ENCODE results near the gene RTN4R.
"Not testable (repeated sequence)": the region's sequence is repeated elsewhere in the genome, so short reads cannot be mapped to it uniquely, and the experiment has no call there.

Gene RTN4R

GRCh38 chr22:20286312-20286660 lies 18.2 kb upstream of the RTN4R start:
- H3K27ac ChIP-seq (ENCODE audit: low read depth, low read length); H3K4me3 ChIP-seq (ENCODE audit: low read depth in 1 of 2, low read length in 2 of 2); H3K27me3 ChIP-seq (ENCODE audit: control insufficient read depth in 1 of 2, insufficient read depth in 2 of 2, low read length in 2 of 2); H3K36me3 ChIP-seq (ENCODE audit: control insufficient read depth in 1 of 2, insufficient read depth in 2 of 2, low read length in 2 of 2); H3K9me3 ChIP-seq (ENCODE audit: control insufficient read depth in 1 of 2, low read length in 2 of 2); H3K4me1 ChIP-seq (ENCODE audit: control insufficient read depth in 1 of 2, insufficient read depth in 2 of 2, low read length in 2 of 2); H3K9ac ChIP-seq (ENCODE audit: low read depth in 1 of 2, low read length in 2 of 2): not testable (repeated sequence)

GRCh38 chr22:20285473-20286311 lies 17.6 kb upstream of the RTN4R start:
- not testable (repeated sequence) for H3K36me3 ChIP-seq (ENCODE audit: control insufficient read depth in 1 of 2, insufficient read depth in 2 of 2, low read length in 2 of 2); H3K4me3 ChIP-seq (ENCODE audit: low read depth in 1 of 2, low read length in 2 of 2); H3K4me1 ChIP-seq (ENCODE audit: control insufficient read depth in 1 of 2, insufficient read depth in 2 of 2, low read length in 2 of 2); H3K9me3 ChIP-seq (ENCODE audit: control insufficient read depth in 1 of 2, low read length in 2 of 2); H3K27me3 ChIP-seq (ENCODE audit: control insufficient read depth in 1 of 2, insufficient read depth in 2 of 2, low read length in 2 of 2); H3K27ac ChIP-seq (ENCODE audit: low read depth, low read length); H3K9ac ChIP-seq (ENCODE audit: low read depth in 1 of 2, low read length in 2 of 2)

GRCh38 chr22:20284471-20285086 lies 16.5 kb upstream of the RTN4R start:
- Histone ChIP-seq H3K27me3 (ENCODE audit: control insufficient read depth in 1 of 2, insufficient read depth in 2 of 2, low read length in 2 of 2) (no peaks in the 10 kb centered on the region), H3K9me3 (ENCODE audit: control insufficient read depth in 1 of 2, low read length in 2 of 2) (no peaks in the 10 kb centered on the region), H3K36me3 (ENCODE audit: control insufficient read depth in 1 of 2, insufficient read depth in 2 of 2, low read length in 2 of 2) (no peaks in the 10 kb centered on the region), H3K9ac (ENCODE audit: low read depth in 1 of 2, low read length in 2 of 2) (no peak overlapping the region), H3K4me1 (ENCODE audit: control insufficient read depth in 1 of 2, insufficient read depth in 2 of 2, low read length in 2 of 2) (no peaks in the 10 kb centered on the region), H3K27ac (ENCODE audit: low read depth, low read length) (no peak overlapping the region), H3K4me3 (ENCODE audit: low read depth in 1 of 2, low read length in 2 of 2) (no peak overlapping the region)

- H3K9me3 ChIP-seq (ENCODE audit: control insufficient read depth in 1 of 2, low read length in 2 of 2), result no peaks in the 10 kb centered on the region
Measured at GRCh38 chr22:20283674-20284066, 15.6 kb upstream of the RTN4R start.

GRCh38 chr22:20282901-20283673 lies 15.0 kb upstream of the RTN4R start:
- Histone ChIP-seq H3K27ac (ENCODE audit: low read depth, low read length) (no peak overlapping the region), H3K27me3 (ENCODE audit: control insufficient read depth in 1 of 2, insufficient read depth in 2 of 2, low read length in 2 of 2) (no peaks in the 10 kb centered on the region), H3K4me3 (ENCODE audit: low read depth in 1 of 2, low read length in 2 of 2) (no peak overlapping the region), H3K9me3 (ENCODE audit: control insufficient read depth in 1 of 2, low read length in 2 of 2) (no peaks in the 10 kb centered on the region), H3K9ac (ENCODE audit: low read depth in 1 of 2, low read length in 2 of 2) (no peak overlapping the region), H3K36me3 (ENCODE audit: control insufficient read depth in 1 of 2, insufficient read depth in 2 of 2, low read length in 2 of 2) (no peaks in the 10 kb centered on the region), H3K4me1 (ENCODE audit: control insufficient read depth in 1 of 2, insufficient read depth in 2 of 2, low read length in 2 of 2) (no peaks in the 10 kb centered on the region)

More at GRCh38 chr22:20283674-20284066, 15.6 kb upstream of the RTN4R start:
- no peaks in the 10 kb centered on the region for H3K4me1 ChIP-seq (ENCODE audit: control insufficient read depth in 1 of 2, insufficient read depth in 2 of 2, low read length in 2 of 2)
- H3K9ac ChIP-seq (ENCODE audit: low read depth in 1 of 2, low read length in 2 of 2), result no peak overlapping the region
- no peaks in the 10 kb centered on the region for H3K36me3 ChIP-seq (ENCODE audit: control insufficient read depth in 1 of 2, insufficient read depth in 2 of 2, low read length in 2 of 2)
- H3K27me3 ChIP-seq (ENCODE audit: control insufficient read depth in 1 of 2, insufficient read depth in 2 of 2, low read length in 2 of 2), result no peaks in the 10 kb centered on the region
- H3K27ac ChIP-seq (ENCODE audit: low read depth, low read length), result no peak overlapping the region
- H3K4me3 ChIP-seq (ENCODE audit: low read depth in 1 of 2, low read length in 2 of 2), result no peak overlapping the region

GRCh38 chr22:20281891-20282290 lies 13.8 kb upstream of the RTN4R start:
- H3K4me3 ChIP-seq (ENCODE audit: low read depth in 1 of 2, low read length in 2 of 2), result no peak overlapping the region
- no peaks in the 10 kb centered on the region for H3K9me3 ChIP-seq (ENCODE audit: control insufficient read depth in 1 of 2, low read length in 2 of 2)
- no peaks in the 10 kb centered on the region for H3K36me3 ChIP-seq (ENCODE audit: control insufficient read depth in 1 of 2, insufficient read depth in 2 of 2, low read length in 2 of 2)
- no peaks in the 10 kb centered on the region for H3K27me3 ChIP-seq (ENCODE audit: control insufficient read depth in 1 of 2, insufficient read depth in 2 of 2, low read length in 2 of 2)
- H3K9ac ChIP-seq (ENCODE audit: low read depth in 1 of 2, low read length in 2 of 2), result no peak overlapping the region
- H3K27ac ChIP-seq (ENCODE audit: low read depth, low read length), result no peak overlapping the region
- H3K4me1 ChIP-seq (ENCODE audit: control insufficient read depth in 1 of 2, insufficient read depth in 2 of 2, low read length in 2 of 2), result no peaks in the 10 kb centered on the region

GRCh38 chr22:20281473-20281872 lies 13.4 kb upstream of the RTN4R start:
- H3K4me1 ChIP-seq (ENCODE audit: control insufficient read depth in 1 of 2, insufficient read depth in 2 of 2, low read length in 2 of 2); H3K9me3 ChIP-seq (ENCODE audit: control insufficient read depth in 1 of 2, low read length in 2 of 2); H3K9ac ChIP-seq (ENCODE audit: low read depth in 1 of 2, low read length in 2 of 2); H3K27ac ChIP-seq (ENCODE audit: low read depth, low read length); H3K27me3 ChIP-seq (ENCODE audit: control insufficient read depth in 1 of 2, insufficient read depth in 2 of 2, low read length in 2 of 2); H3K4me3 ChIP-seq (ENCODE audit: low read depth in 1 of 2, low read length in 2 of 2); H3K36me3 ChIP-seq (ENCODE audit: control insufficient read depth in 1 of 2, insufficient read depth in 2 of 2, low read length in 2 of 2): not testable (repeated sequence)

GRCh38 chr22:20280866-20281265 lies 12.7 kb upstream of the RTN4R start:
- H3K9ac ChIP-seq (ENCODE audit: low read depth in 1 of 2, low read length in 2 of 2), result no peak overlapping the region
- H3K9me3 ChIP-seq (ENCODE audit: control insufficient read depth in 1 of 2, low read length in 2 of 2), result no peaks in the 10 kb centered on the region

GRCh38 chr22:20280163-20280562 lies 12.0 kb upstream of the RTN4R start:
- H3K4me1 ChIP-seq (ENCODE audit: control insufficient read depth in 1 of 2, insufficient read depth in 2 of 2, low read length in 2 of 2); H3K27me3 ChIP-seq (ENCODE audit: control insufficient read depth in 1 of 2, insufficient read depth in 2 of 2, low read length in 2 of 2); H3K9ac ChIP-seq (ENCODE audit: low read depth in 1 of 2, low read length in 2 of 2); H3K27ac ChIP-seq (ENCODE audit: low read depth, low read length); H3K9me3 ChIP-seq (ENCODE audit: control insufficient read depth in 1 of 2, low read length in 2 of 2); H3K36me3 ChIP-seq (ENCODE audit: control insufficient read depth in 1 of 2, insufficient read depth in 2 of 2, low read length in 2 of 2); H3K4me3 ChIP-seq (ENCODE audit: low read depth in 1 of 2, low read length in 2 of 2): not testable (repeated sequence)

More at GRCh38 chr22:20280866-20281265, 12.7 kb upstream of the RTN4R start:
- no peaks in the 10 kb centered on the region for H3K27me3 ChIP-seq (ENCODE audit: control insufficient read depth in 1 of 2, insufficient read depth in 2 of 2, low read length in 2 of 2)
- no peak overlapping the region for H3K27ac ChIP-seq (ENCODE audit: low read depth, low read length)
- H3K36me3 ChIP-seq (ENCODE audit: control insufficient read depth in 1 of 2, insufficient read depth in 2 of 2, low read length in 2 of 2), result no peaks in the 10 kb centered on the region
- H3K4me1 ChIP-seq (ENCODE audit: control insufficient read depth in 1 of 2, insufficient read depth in 2 of 2, low read length in 2 of 2), result no peaks in the 10 kb centered on the region
- no peak overlapping the region for H3K4me3 ChIP-seq (ENCODE audit: low read depth in 1 of 2, low read length in 2 of 2)

- H3K4me3 ChIP-seq (ENCODE audit: low read depth in 1 of 2, low read length in 2 of 2), result no peak overlapping the region
- no peaks in the 10 kb centered on the region for H3K4me1 ChIP-seq (ENCODE audit: control insufficient read depth in 1 of 2, insufficient read depth in 2 of 2, low read length in 2 of 2)
- no peaks in the 10 kb centered on the region for H3K9me3 ChIP-seq (ENCODE audit: control insufficient read depth in 1 of 2, low read length in 2 of 2)
- H3K27me3 ChIP-seq (ENCODE audit: control insufficient read depth in 1 of 2, insufficient read depth in 2 of 2, low read length in 2 of 2), result no peaks in the 10 kb centered on the region
- H3K9ac ChIP-seq (ENCODE audit: low read depth in 1 of 2, low read length in 2 of 2), result no peak overlapping the region
- H3K27ac ChIP-seq (ENCODE audit: low read depth, low read length), result no peak overlapping the region
- no peaks in the 10 kb centered on the region for H3K36me3 ChIP-seq (ENCODE audit: control insufficient read depth in 1 of 2, insufficient read depth in 2 of 2, low read length in 2 of 2)
Measured at GRCh38 chr22:20279662-20280134, 11.6 kb upstream of the RTN4R start.
